ENCODE data around the gene DENND2D.
"Not testable (repeated sequence)": the region's sequence is repeated elsewhere in the genome, so short reads cannot be mapped to it uniquely, and the experiment has no call there.

DENND2D gene

GRCh38 chr1:111221633-111222291 lies 21.3 kb upstream of the DENND2D start:
- DNase-seq (ENCODE audit: low read depth in 3 of 3) = peak in 2 of 3 experiments; percentile 38 to 42

- no peak for DNase-seq (ENCODE audit: low read depth in 3 of 3)
These were observed 20.8 kb upstream of the DENND2D start for GRCh38 chr1:111221276-111221632.

- no peak for DNase-seq (ENCODE audit: low read depth in 3 of 3)
These were observed 19.9 kb upstream of the DENND2D start for GRCh38 chr1:111220302-111220890.

- peak in 2 of 3 experiments; percentile 47 to 58 for DNase-seq (ENCODE audit: low read depth in 3 of 3)
These were observed 19.3 kb upstream of the DENND2D start for GRCh38 chr1:111219557-111220286.

- DNase-seq (ENCODE audit: low read depth in 3 of 3) = no peak
These were observed 18.5 kb upstream of the DENND2D start for GRCh38 chr1:111218701-111219556.

GRCh38 chr1:111217183-111217910 lies 16.9 kb upstream of the DENND2D start:
- DNase-seq (ENCODE audit: low read depth in 3 of 3) = no peak

GRCh38 chr1:111216751-111217150 lies 16.3 kb upstream of the DENND2D start:
- no peak for DNase-seq (ENCODE audit: low read depth in 3 of 3)

GRCh38 chr1:111215285-111215684 lies 14.8 kb upstream of the DENND2D start:
- DNase-seq (ENCODE audit: low read depth in 3 of 3) = not testable (repeated sequence)

GRCh38 chr1:111214884-111215283 lies 14.4 kb upstream of the DENND2D start:
- DNase-seq (ENCODE audit: low read depth in 3 of 3) = peak in 1 of 3 experiments; percentile 57

GRCh38 chr1:111214074-111214801 lies 13.8 kb upstream of the DENND2D start:
- no peak for DNase-seq (ENCODE audit: low read depth in 3 of 3)

- DNase-seq (ENCODE audit: low read depth in 3 of 3) = no peak
These were observed 13.0 kb upstream of the DENND2D start for GRCh38 chr1:111213412-111213811.

- DNase-seq (ENCODE audit: low read depth in 3 of 3) = no peak
These were observed 12.3 kb upstream of the DENND2D start for GRCh38 chr1:111212634-111213335.

- DNase-seq (ENCODE audit: low read depth in 3 of 3) = no peak
These were observed 11.5 kb upstream of the DENND2D start for GRCh38 chr1:111211921-111212320.

- no peak for DNase-seq (ENCODE audit: low read depth in 3 of 3)
These were observed 9.2 kb upstream of the DENND2D start for GRCh38 chr1:111209622-111210021.

GRCh38 chr1:111208921-111209320 lies 8.5 kb upstream of the DENND2D start:
- DNase-seq (ENCODE audit: low read depth in 3 of 3) = no peak

GRCh38 chr1:111205714-111206050 lies 5.2 kb upstream of the DENND2D start:
- no peak for DNase-seq (ENCODE audit: low read depth in 3 of 3)

GRCh38 chr1:111204983-111205713 lies 4.7 kb upstream of the DENND2D start:
- no peak for DNase-seq (ENCODE audit: low read depth in 3 of 3)

GRCh38 chr1:111204201-111204982 lies 3.9 kb upstream of the DENND2D start:
- peak in 1 of 3 experiments; percentile 63 for DNase-seq (ENCODE audit: low read depth in 3 of 3)

Measured in stimulated activated CD4-positive, alpha-beta T cell treated with anti-CD3 and anti-CD28 coated beads, TNF-alpha, amount 100 ng/mL, for 24 hours (primary cell).